Mesothelial cell of epicardium (in vitro differentiated cells): ENCODE data around the gene MRPS34. TPM values are rescaled to one million over a fixed set of nuclear protein-coding genes. Genes with fewer than 3 reads are reported as not detected.

Experiments used
- DNase-seq, 2 experiments: peaks; one replicate each; pipeline ENCODE4 v3.0.0; 2021; ENCODE audit warnings: low spot score in 2 of 2; ENCODE audit not compliant: unreplicated experiment in 2 of 2
- H3K27ac Mint-ChIP-seq: 2 replicates; pipeline ENCODE4 v1.8.0; 2021; ENCODE audit warnings: mixed read lengths
- H3K27me3 Mint-ChIP-seq: 2 replicates; pipeline ENCODE4 v1.8.0; 2021; ENCODE audit warnings: low read depth, mixed read lengths
- H3K36me3 Mint-ChIP-seq: 2 replicates; pipeline ENCODE4 v1.8.0; 2021; ENCODE audit warnings: mixed read lengths
- H3K4me1 Mint-ChIP-seq: 2 replicates; pipeline ENCODE4 v1.8.0; 2021; ENCODE audit warnings: mixed read lengths
- H3K4me3 Mint-ChIP-seq: 2 replicates; pipeline ENCODE4 v1.8.0; 2021; ENCODE audit warnings: mild to moderate bottlenecking, moderate library complexity, mixed read lengths
- H3K9me3 Mint-ChIP-seq: 2 replicates; pipeline ENCODE4 v1.8.0; 2021; ENCODE audit warnings: mixed read lengths
- CTCF ChIP-seq: fragments of 200-600 bp; sonication (generic); IDR thresholded peaks from one replicate; pipeline ENCODE4 v1.5.0; 2021; ENCODE audit warnings: antibody characterized with exemption; ENCODE audit not compliant: unreplicated experiment
- microRNA-seq: library from miRNA; unstranded; fragments of <30 nt; microRNA quantifications from one replicate; pipeline ENCODE4 v1.2.0, GENCODE V29; 2021; ENCODE audit warnings: inconsistent platforms, mixed read lengths
- total RNA-seq: library from RNA; stranded (reverse); gene quantifications from 3 replicates; pipeline ENCODE4 v1.2.1, GENCODE V29; 2021

Gene MRPS34
- total RNA-seq, 1 donor from 2014 or later: 62.2 TPM

DNA sequence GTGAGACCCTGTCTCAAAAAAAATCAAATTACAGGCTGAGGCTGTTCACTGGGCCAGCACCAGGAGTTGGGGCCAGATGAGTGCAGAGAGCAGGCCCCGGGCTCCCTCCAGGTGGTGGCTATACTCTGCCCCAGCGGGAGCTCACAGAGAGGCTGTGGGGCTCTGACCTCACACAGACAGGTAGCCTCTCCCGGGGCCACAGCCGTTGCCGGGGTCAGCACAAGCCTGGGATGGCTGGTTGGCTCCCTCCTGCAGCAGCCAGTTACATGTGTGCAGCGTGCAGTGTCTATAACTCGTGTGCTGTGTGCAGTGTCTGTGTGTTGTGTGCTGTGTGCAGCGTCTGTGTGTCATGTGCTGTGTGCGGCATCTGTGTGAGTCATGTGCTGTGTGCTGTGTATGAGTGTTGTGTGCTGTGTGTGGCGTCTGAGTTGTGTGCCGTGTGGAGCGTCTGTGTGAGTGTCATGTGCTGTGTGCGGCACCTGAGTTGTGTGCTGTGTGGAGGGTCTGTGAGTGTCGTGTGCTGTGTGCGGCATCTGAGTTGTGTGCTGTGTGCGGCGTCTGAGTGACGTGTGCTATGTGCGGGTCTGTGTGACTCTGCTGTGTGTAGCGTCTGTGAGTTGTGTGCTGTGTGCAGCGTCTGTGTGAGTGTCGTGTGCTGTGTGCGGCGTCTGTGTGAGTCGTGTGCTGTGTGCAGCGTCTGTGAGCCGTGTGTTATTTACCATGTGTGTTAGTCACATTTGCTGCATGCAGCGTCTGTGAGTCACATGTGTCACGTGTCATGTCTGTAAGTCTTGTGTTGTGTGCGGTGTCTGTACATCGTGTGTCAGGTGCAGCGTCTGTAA lies 46.1 kb downstream of the MRPS34 start:
- Mint-ChIP-seq H3K27me3 (no peaks in the 10 kb centered on the region), H3K4me1 (peaks cover 3% of the 10 kb centered on the region), H3K27ac (no peak overlapping the region), H3K4me3 (no peak overlapping the region), H3K36me3 (peaks cover 12% of the 10 kb centered on the region), H3K9me3 (no peaks in the 10 kb centered on the region)
- no peak for DNase-seq
- no peak for TF ChIP-seq CTCF

- no peaks in the 10 kb centered on the region for H3K27me3 Mint-ChIP-seq
- peaks cover 12% of the 10 kb centered on the region for H3K36me3 Mint-ChIP-seq
- no peaks in the 10 kb centered on the region for H3K9me3 Mint-ChIP-seq
- no peak overlapping the region for H3K27ac Mint-ChIP-seq
- H3K4me3 Mint-ChIP-seq: no peak overlapping the region
- no peak for TF ChIP-seq CTCF
- no peak for DNase-seq
- H3K4me1 Mint-ChIP-seq: peaks cover 3% of the 10 kb centered on the region
Observed at GRCh38 chr16:1724491-1724890, 48.4 kb downstream of the MRPS34 start.

- H3K4me3 Mint-ChIP-seq: no peak overlapping the region
- H3K36me3 Mint-ChIP-seq: peaks cover 11% of the 10 kb centered on the region
- DNase-seq: peak in 1 of 2 experiments; percentile 65
- H3K4me1 Mint-ChIP-seq: peaks cover 3% of the 10 kb centered on the region
- H3K9me3 Mint-ChIP-seq: no peaks in the 10 kb centered on the region
- no peak overlapping the region for H3K27ac Mint-ChIP-seq
- TF ChIP-seq CTCF: peak; percentile 80
- no peaks in the 10 kb centered on the region for H3K27me3 Mint-ChIP-seq
Observed at GRCh38 chr16:1723450-1724147, 49.3 kb downstream of the MRPS34 start.

Small RNA genes within 50 kb of the gene (microRNA-seq; reads per million reads assigned to microRNA genes)
- gene MIR3177: 5.6 reads per million, percentile 22 among the genes with 10 or more reads in this experiment

Other genes with a start within 250 kb of the MRPS34 start
- 6.6 to 7.7 TPM (median 6.9 TPM) in 3 replicates for gene TMEM204, start 239.5 kb downstream of the MRPS34 start, total RNA-seq
- gene IFT140, start 161.1 kb downstream of the MRPS34 start, total RNA-seq: 60.3 to 63.5 TPM (median 62.9 TPM) in 3 replicates
- 42.5 to 44.8 TPM (median 43.2 TPM) in 3 replicates for gene CRAMP1, start 160.8 kb downstream of the MRPS34 start, total RNA-seq
- gene JPT2, start 94.9 kb downstream of the MRPS34 start, total RNA-seq: 72.9 to 78.3 TPM (median 73.9 TPM) in 3 replicates
- gene MAPK8IP3, start 66.9 kb downstream of the MRPS34 start, total RNA-seq: 162 to 182 TPM (median 162 TPM) in 3 replicates
- gene NME3, start 1.6 kb downstream of the MRPS34 start, total RNA-seq: 56.6 to 58.4 TPM (median 57.7 TPM) in 3 replicates
- gene EME2, start 324 bp downstream of the MRPS34 start, total RNA-seq: 32.3 to 41.5 TPM (median 35.2 TPM) in 3 replicates
- 49.6 to 51.4 TPM (median 50.0 TPM) in 3 replicates for gene SPSB3, start 9.4 kb upstream of the MRPS34 start, total RNA-seq
- 62.9 to 65.3 TPM (median 63.6 TPM) in 3 replicates for gene NUBP2, start 9.8 kb upstream of the MRPS34 start, total RNA-seq
- 0.34 to 0.63 TPM (median 0.35 TPM) in 3 replicates for gene IGFALS, start 20.6 kb upstream of the MRPS34 start, total RNA-seq
- gene HAGH, start 53.7 kb upstream of the MRPS34 start, total RNA-seq: 27.8 to 29.8 TPM (median 29.7 TPM) in 3 replicates
- 21.3 to 24.1 TPM (median 23.1 TPM) in 3 replicates for gene FAHD1, start 54.1 kb upstream of the MRPS34 start, total RNA-seq
- not detected in 3 replicates for gene MEIOB, start 99.0 kb upstream of the MRPS34 start, total RNA-seq
- 0.22 to 0.36 TPM in 2 of 3 replicates, not detected in the other for gene HS3ST6, start 145.3 kb upstream of the MRPS34 start, total RNA-seq
- gene MSRB1, start 170.1 kb upstream of the MRPS34 start, total RNA-seq: 13.1 to 14.1 TPM (median 13.4 TPM) in 3 replicates
- gene RPL3L, start 181.6 kb upstream of the MRPS34 start, total RNA-seq: 0.40 to 0.45 TPM in 2 of 3 replicates, not detected in the other
- gene NDUFB10, start 186.4 kb upstream of the MRPS34 start, total RNA-seq: 92.9 to 103 TPM (median 95.0 TPM) in 3 replicates
- 2,265 to 2,496 TPM (median 2,379 TPM) in 3 replicates for gene RPS2, start 191.7 kb upstream of the MRPS34 start, total RNA-seq
- not detected in 3 replicates for gene RNF151, start 193.7 kb upstream of the MRPS34 start, total RNA-seq
- 35.5 to 40.6 TPM (median 37.2 TPM) in 3 replicates for gene TBL3, start 198.9 kb upstream of the MRPS34 start, total RNA-seq
- gene NOXO1, start 208.3 kb upstream of the MRPS34 start, total RNA-seq: 0.42 to 1.3 TPM (median 0.73 TPM) in 3 replicates
- gene GFER, start 211.1 kb upstream of the MRPS34 start, total RNA-seq: 22.8 to 26.5 TPM (median 23.7 TPM) in 3 replicates
- 0.49 to 1.3 TPM (median 1.0 TPM) in 3 replicates for gene SYNGR3, start 216.8 kb upstream of the MRPS34 start, total RNA-seq
- 50.6 to 52.7 TPM (median 52.7 TPM) in 3 replicates for gene ZNF598, start 236.7 kb upstream of the MRPS34 start, total RNA-seq
- gene NPW, start 246.7 kb upstream of the MRPS34 start, total RNA-seq: 14.0 to 16.1 TPM (median 15.4 TPM) in 3 replicates